H9 (cell line): ENCODE measurements around the gene PNLDC1. TPM values are rescaled to one million over a fixed set of nuclear protein-coding genes. Genes with fewer than 3 reads are reported as not detected.

Source experiments
- DNase-seq: peaks from one replicate; pipeline ENCODE4 v3.0.0-alpha.2; 2017
- H2AFZ ChIP-seq: one replicate; pipeline ENCODE4 v1.6.1; 2013; ENCODE audit warnings: mild to moderate bottlenecking, low read length, control low read depth, moderate library complexity
- H2AK5ac ChIP-seq: 2 replicates; pipeline ENCODE4 v1.6.1; 2013; ENCODE audit warnings: low read length, control low read depth, mixed read lengths; ENCODE audit not compliant: insufficient read length
- H2BK120ac ChIP-seq: one replicate; pipeline ENCODE4 v1.6.1; 2013; ENCODE audit warnings: low read depth, mild to moderate bottlenecking, low read length, control low read depth, inconsistent platforms; ENCODE audit not compliant: poor library complexity, severe bottlenecking
- H2BK12ac ChIP-seq: 2 replicates; pipeline ENCODE4 v1.6.1; 2013; ENCODE audit warnings: low read length, control low read depth, mixed read lengths, low read depth; ENCODE audit not compliant: insufficient read length
- H2BK15ac ChIP-seq: 2 replicates; pipeline ENCODE4 v1.6.1; 2013; ENCODE audit warnings: low read depth, low read length, control low read depth
- H2BK20ac ChIP-seq: one replicate; pipeline ENCODE4 v1.6.1; 2013; ENCODE audit warnings: low read depth, mild to moderate bottlenecking, low read length, control low read depth, inconsistent platforms; ENCODE audit not compliant: poor library complexity, severe bottlenecking
- H2BK5ac ChIP-seq: 2 replicates; pipeline ENCODE4 v1.6.1; 2013; ENCODE audit warnings: low read length, control low read depth, mixed read lengths; ENCODE audit not compliant: insufficient read length
- H3K14ac ChIP-seq: 2 replicates; pipeline ENCODE4 v1.6.1; 2013; ENCODE audit warnings: low read length, control low read depth; ENCODE audit not compliant: insufficient read depth
- H3K18ac ChIP-seq: 2 replicates; pipeline ENCODE4 v1.6.1; 2013; ENCODE audit warnings: low read depth, mild to moderate bottlenecking, mixed read lengths, low read length, control low read depth; ENCODE audit not compliant: insufficient read length
- H3K23ac ChIP-seq: 2 replicates; pipeline ENCODE4 v1.6.1; 2013; ENCODE audit warnings: low read length, control low read depth, mixed read lengths, low read depth; ENCODE audit not compliant: insufficient read length
- H3K23me2 ChIP-seq: 2 replicates; pipeline ENCODE4 v1.6.1; 2013; ENCODE audit warnings: low read depth, mild to moderate bottlenecking, mixed read lengths, low read length, control low read depth; ENCODE audit not compliant: insufficient read length, poor library complexity, severe bottlenecking
- H3K27ac ChIP-seq: 2 replicates; pipeline ENCODE4 v1.5.1; 2013; ENCODE audit warnings: low read length, control low read depth, mixed read lengths, low read depth; ENCODE audit not compliant: insufficient read length
- H3K27me3 ChIP-seq: 2 replicates; pipeline ENCODE4 v1.6.1; 2013; ENCODE audit warnings: low read length, control low read depth, inconsistent platforms; ENCODE audit not compliant: insufficient read depth
- H3K4ac ChIP-seq: 2 replicates; pipeline ENCODE4 v1.6.1; 2013; ENCODE audit warnings: low read depth, mild to moderate bottlenecking, control low read depth, inconsistent platforms, low read length, moderate library complexity
- H3K4me1 ChIP-seq: 2 replicates; pipeline ENCODE4 v1.6.1; 2013; ENCODE audit warnings: low read length, control low read depth, inconsistent platforms; ENCODE audit not compliant: insufficient read depth
- H3K4me2 ChIP-seq: 2 replicates; pipeline ENCODE4 v1.6.1; 2013; ENCODE audit warnings: low read length, control low read depth, mixed read lengths; ENCODE audit not compliant: insufficient read length, insufficient read depth
- H3K56ac ChIP-seq: 2 replicates; pipeline ENCODE4 v1.6.1; 2013; ENCODE audit warnings: low read depth, mild to moderate bottlenecking, mixed read lengths, low read length, control low read depth; ENCODE audit not compliant: insufficient read length
- H3K79me1 ChIP-seq: 2 replicates; pipeline ENCODE4 v1.6.1; 2013; ENCODE audit warnings: low read depth, mild to moderate bottlenecking, moderate library complexity, low read length, control low read depth, inconsistent platforms; ENCODE audit not compliant: insufficient read depth, poor library complexity, severe bottlenecking
- H3K79me2 ChIP-seq: 2 replicates; pipeline ENCODE4 v1.6.1; 2013; ENCODE audit warnings: low read length, control low read depth, inconsistent platforms; ENCODE audit not compliant: insufficient read depth
- H3K9ac ChIP-seq: 2 replicates; pipeline ENCODE4 v1.6.1; 2013; ENCODE audit warnings: low read length, control low read depth, mixed read lengths; ENCODE audit not compliant: insufficient read length; ENCODE audit errors: extremely low read depth
- H3K9me3 ChIP-seq: one replicate; pipeline ENCODE4 v1.6.1; 2013; ENCODE audit warnings: low read depth, low read length, inconsistent platforms; ENCODE audit not compliant: control insufficient read depth
- H3T11ph ChIP-seq: one replicate; pipeline ENCODE4 v1.6.1; 2013; ENCODE audit warnings: mild to moderate bottlenecking, low read length, control low read depth, inconsistent platforms
- H4K20me1 ChIP-seq: one replicate; pipeline ENCODE4 v1.6.1; 2013; ENCODE audit not compliant: control insufficient read depth, insufficient read length, insufficient read depth
- H4K5ac ChIP-seq: 2 replicates; pipeline ENCODE4 v1.6.1; 2013; ENCODE audit warnings: low read depth, mild to moderate bottlenecking, mixed read lengths, low read length, control low read depth; ENCODE audit not compliant: insufficient read length
- H4K8ac ChIP-seq: replicated peaks from 2 replicates; pipeline ENCODE4 v1.6.1; 2013; ENCODE audit warnings: low read length, control low read depth, mixed read lengths, low read depth; ENCODE audit not compliant: insufficient read length
- H4K91ac ChIP-seq: 2 replicates; pipeline ENCODE4 v1.6.1; 2013; ENCODE audit warnings: low read depth, mild to moderate bottlenecking, moderate library complexity, mixed read lengths, low read length, control low read depth; ENCODE audit not compliant: insufficient read length
- H3K27ac Mint-ChIP-seq, 3 experiments: 2 replicates in 2 of 3; 3 replicates in 1 of 3; pipeline ENCODE4 v1.8.0; 2020 to 2021; ENCODE audit warnings: mixed read lengths in 3 of 3, mild to moderate bottlenecking in 1 of 3, moderate library complexity in 1 of 3
- H3K27me3 Mint-ChIP-seq: 2 replicates; pipeline ENCODE4 v1.8.0; 2021; ENCODE audit warnings: low read depth, mild to moderate bottlenecking, moderate library complexity, mixed read lengths
- H3K36me3 Mint-ChIP-seq, 3 experiments: 2 replicates in 2 of 3; 3 replicates in 1 of 3; pipeline ENCODE4 v1.8.0; 2020 to 2021; ENCODE audit warnings: low read depth in 3 of 3, mixed read lengths in 3 of 3; ENCODE audit not compliant: insufficient read depth in 1 of 3
- H3K4me1 Mint-ChIP-seq, 2 experiments: 2 replicates each; pipeline ENCODE4 v1.8.0; 2020; ENCODE audit warnings: mixed read lengths in 2 of 2
- H3K4me3 Mint-ChIP-seq, 2 experiments: 2 replicates in 1 of 2; 3 replicates in 1 of 2; pipeline ENCODE4 v1.8.0; 2020 to 2021; ENCODE audit warnings: mild to moderate bottlenecking in 2 of 2, mixed read lengths in 2 of 2, moderate library complexity in 1 of 2
- H3K9me3 Mint-ChIP-seq, 2 experiments: 2 replicates in 1 of 2; 3 replicates in 1 of 2; pipeline ENCODE4 v1.8.0; 2020; ENCODE audit warnings: mild to moderate bottlenecking in 2 of 2, mixed read lengths in 2 of 2, moderate library complexity in 1 of 2
- WGBS: extraction: QIAGEN DNeasy Blood & Tissue Kit; methylation state at CpG from one replicate; pipeline ENCODE4 v1.1.7; 2013; ENCODE audit warnings: missing lambda C conversion rate, low lambda C conversion rate, mixed read lengths; ENCODE audit not compliant: insufficient read length; ENCODE audit errors: extremely low coverage; 5-methylcytosine and 5-hydroxymethylcytosine counted together
- total RNA-seq: library from RNA; stranded (reverse); gene quantifications from 2 replicates; pipeline ENCODE4 v1.2.1, GENCODE V29; 2021
- TF ChIP-seq, protein P1 (sequence below): fragments of 200-600 bp; sonication (generic); conservative IDR thresholded peaks from 3 replicates; pipeline ENCODE4 v1.8.0; 2021; ENCODE audit warnings: antibody characterized with exemption, mild to moderate bottlenecking

Gene PNLDC1
- total RNA-seq, 1 experiment from 2014 or later: not detected

DNA sequence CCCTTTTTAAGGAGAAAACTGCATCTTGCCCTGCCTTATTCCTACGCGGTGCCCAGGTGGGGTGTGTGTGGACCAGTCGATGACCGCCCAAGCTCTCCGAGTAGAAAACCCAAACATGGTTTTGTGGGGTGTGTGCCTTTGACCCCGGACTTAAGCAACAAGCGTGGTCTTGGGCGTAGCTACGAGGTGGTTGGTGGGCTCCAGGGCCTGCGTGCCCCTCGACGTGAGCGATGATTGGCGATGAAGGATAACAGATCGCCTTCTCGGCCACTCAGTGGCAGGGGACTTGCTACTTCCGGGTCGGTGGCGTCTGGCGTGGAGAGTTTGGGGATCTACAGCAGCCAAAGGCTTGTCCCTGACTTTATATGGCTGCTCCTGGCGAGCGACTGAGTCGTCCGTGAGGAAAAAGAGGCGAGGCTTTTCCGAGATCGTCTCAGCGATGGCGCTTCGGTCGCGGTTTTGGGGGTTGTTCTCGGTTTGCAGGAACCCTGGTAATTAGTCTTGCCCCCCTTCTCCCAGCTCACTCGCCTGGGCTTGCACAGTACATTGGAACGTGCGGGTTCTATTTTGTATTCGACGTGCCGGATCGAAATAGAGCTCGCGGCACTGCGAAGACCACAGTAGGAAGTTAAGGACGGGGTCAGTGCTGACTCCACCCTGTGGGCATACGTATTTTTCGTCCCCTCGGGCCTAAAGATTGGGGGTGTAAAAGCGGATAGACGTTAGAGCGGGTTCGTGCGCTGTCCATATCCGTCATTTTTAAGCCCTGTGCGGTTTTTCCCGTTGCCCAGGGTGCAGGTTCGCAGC, 9.7 kb upstream of the PNLDC1 start, which contains the start of gene MRPL18:
TSS of gene MRPL18 (plus strand) at position 319 of the 807 bp plus-strand sequence. CDS start at position 440, 121 bp downstream.
- peaks cover 13% of the 10 kb centered on the region for H3K23me2 ChIP-seq
- H2AK5ac ChIP-seq: no peak within 1 kb of the TSS
- H3K23ac ChIP-seq: no peak within 1 kb of the TSS
- peak within 1 kb of the TSS; percentile 83 for H3K18ac ChIP-seq
- peak within 1 kb of the TSS; percentile 87 for H3K4me2 ChIP-seq
- H3K4me1 Mint-ChIP-seq: peaks cover 42 to 44% of the 10 kb centered on the region in 2 experiments
- H3K27ac Mint-ChIP-seq: peak within 1 kb of the TSS; percentile 99 to 100 (median 99)
- no peak within 1 kb of the TSS for H3T11ph ChIP-seq
- H3K9ac ChIP-seq: peak within 1 kb of the TSS; percentile 96
- peak within 1 kb of the TSS; percentile 77 for H3K14ac ChIP-seq
- H3K27me3 ChIP-seq: no peaks in the 10 kb centered on the region
- H3K56ac ChIP-seq: no peak within 1 kb of the TSS
- peaks cover 12% of the 10 kb centered on the region; the same call in 1 of the 2 replicates for H3K79me2 ChIP-seq
- H2BK5ac ChIP-seq: peak within 1 kb of the TSS; percentile 85
- no peak within 1 kb of the TSS for H4K8ac ChIP-seq
- no peak within 1 kb of the TSS for H2BK12ac ChIP-seq
- no peaks in the 10 kb centered on the region for H3K27me3 Mint-ChIP-seq
- H4K91ac ChIP-seq: no peak within 1 kb of the TSS
- H3K27ac ChIP-seq: peak within 1 kb of the TSS; percentile 70
- no peaks in the 10 kb centered on the region for H3K9me3 Mint-ChIP-seq
- WGBS: no CpG with 5 or more reads among the region's 56 CpGs
- peaks cover 52 to 75% (median 70%) of the 10 kb centered on the region in 3 experiments for H3K36me3 Mint-ChIP-seq
- H3K4ac ChIP-seq: no peak within 1 kb of the TSS; the same call in 1 of the 2 replicates
- TF ChIP-seq, protein P1, sequence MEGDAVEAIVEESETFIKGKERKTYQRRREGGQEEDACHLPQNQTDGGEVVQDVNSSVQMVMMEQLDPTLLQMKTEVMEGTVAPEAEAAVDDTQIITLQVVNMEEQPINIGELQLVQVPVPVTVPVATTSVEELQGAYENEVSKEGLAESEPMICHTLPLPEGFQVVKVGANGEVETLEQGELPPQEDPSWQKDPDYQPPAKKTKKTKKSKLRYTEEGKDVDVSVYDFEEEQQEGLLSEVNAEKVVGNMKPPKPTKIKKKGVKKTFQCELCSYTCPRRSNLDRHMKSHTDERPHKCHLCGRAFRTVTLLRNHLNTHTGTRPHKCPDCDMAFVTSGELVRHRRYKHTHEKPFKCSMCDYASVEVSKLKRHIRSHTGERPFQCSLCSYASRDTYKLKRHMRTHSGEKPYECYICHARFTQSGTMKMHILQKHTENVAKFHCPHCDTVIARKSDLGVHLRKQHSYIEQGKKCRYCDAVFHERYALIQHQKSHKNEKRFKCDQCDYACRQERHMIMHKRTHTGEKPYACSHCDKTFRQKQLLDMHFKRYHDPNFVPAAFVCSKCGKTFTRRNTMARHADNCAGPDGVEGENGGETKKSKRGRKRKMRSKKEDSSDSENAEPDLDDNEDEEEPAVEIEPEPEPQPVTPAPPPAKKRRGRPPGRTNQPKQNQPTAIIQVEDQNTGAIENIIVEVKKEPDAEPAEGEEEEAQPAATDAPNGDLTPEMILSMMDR: no peak
- H2AFZ ChIP-seq: no peak within 1 kb of the TSS
- H2BK20ac ChIP-seq: no peak within 1 kb of the TSS
- DNase-seq: peak; percentile 98
- H2BK120ac ChIP-seq: peak within 1 kb of the TSS; percentile 64
- H2BK15ac ChIP-seq: no peak within 1 kb of the TSS
- H4K5ac ChIP-seq: no peak within 1 kb of the TSS
- no peaks in the 10 kb centered on the region for H3K9me3 ChIP-seq
- H3K4me3 Mint-ChIP-seq: peak within 1 kb of the TSS; percentile 95 to 99
- no peaks in the 10 kb centered on the region for H4K20me1 ChIP-seq
- no peaks in the 10 kb centered on the region for H3K4me1 ChIP-seq
- H3K79me1 ChIP-seq: no peaks in the 10 kb centered on the region
